MG63 (cell line): Measurements from ENCODE around the gene GNB2. TPM values are rescaled to one million over a fixed set of nuclear protein-coding genes. Genes with fewer than 3 reads are reported as not detected.
"Not testable (repeated sequence)": the region's sequence is repeated elsewhere in the genome, so short reads cannot be mapped to it uniquely, and the experiment has no call there.

Experiments
- DNase-seq: peaks from one replicate; pipeline ENCODE4 v3.0.0-alpha.2; 2020
- H3K27me3 ChIP-seq: fragments of 250-450 bp; sonication (Bioruptor Pico); 2 replicates; pipeline ENCODE4 v1.5.1; 2020; ENCODE audit warnings: mild to moderate bottlenecking, moderate library complexity
- H3K36me3 ChIP-seq: fragments of 250-450 bp; sonication (Bioruptor Pico); 2 replicates; pipeline ENCODE4 v1.5.1; 2020; ENCODE audit warnings: mild to moderate bottlenecking, moderate library complexity
- H3K4me3 ChIP-seq: fragments of 250-450 bp; sonication (Bioruptor Pico); 2 replicates; pipeline ENCODE4 v1.5.1; 2020; ENCODE audit warnings: mild to moderate bottlenecking, moderate library complexity
- H3K9me3 ChIP-seq: fragments of 250-450 bp; sonication (Bioruptor Pico); 2 replicates; pipeline ENCODE4 v1.5.1; 2020; ENCODE audit warnings: mild to moderate bottlenecking, moderate library complexity
- total RNA-seq: library from RNA; depleted of rRNA; stranded (reverse); fragments of >200 nt; shearing (Covaris generic); gene quantifications from 2 replicates; pipeline ENCODE4 v1.2.3, GENCODE V29; 2014; ENCODE audit warnings: low replicate concordance

Gene GNB2
- total RNA-seq, 1 experiment from 2014 or later = 174 TPM

DNA sequence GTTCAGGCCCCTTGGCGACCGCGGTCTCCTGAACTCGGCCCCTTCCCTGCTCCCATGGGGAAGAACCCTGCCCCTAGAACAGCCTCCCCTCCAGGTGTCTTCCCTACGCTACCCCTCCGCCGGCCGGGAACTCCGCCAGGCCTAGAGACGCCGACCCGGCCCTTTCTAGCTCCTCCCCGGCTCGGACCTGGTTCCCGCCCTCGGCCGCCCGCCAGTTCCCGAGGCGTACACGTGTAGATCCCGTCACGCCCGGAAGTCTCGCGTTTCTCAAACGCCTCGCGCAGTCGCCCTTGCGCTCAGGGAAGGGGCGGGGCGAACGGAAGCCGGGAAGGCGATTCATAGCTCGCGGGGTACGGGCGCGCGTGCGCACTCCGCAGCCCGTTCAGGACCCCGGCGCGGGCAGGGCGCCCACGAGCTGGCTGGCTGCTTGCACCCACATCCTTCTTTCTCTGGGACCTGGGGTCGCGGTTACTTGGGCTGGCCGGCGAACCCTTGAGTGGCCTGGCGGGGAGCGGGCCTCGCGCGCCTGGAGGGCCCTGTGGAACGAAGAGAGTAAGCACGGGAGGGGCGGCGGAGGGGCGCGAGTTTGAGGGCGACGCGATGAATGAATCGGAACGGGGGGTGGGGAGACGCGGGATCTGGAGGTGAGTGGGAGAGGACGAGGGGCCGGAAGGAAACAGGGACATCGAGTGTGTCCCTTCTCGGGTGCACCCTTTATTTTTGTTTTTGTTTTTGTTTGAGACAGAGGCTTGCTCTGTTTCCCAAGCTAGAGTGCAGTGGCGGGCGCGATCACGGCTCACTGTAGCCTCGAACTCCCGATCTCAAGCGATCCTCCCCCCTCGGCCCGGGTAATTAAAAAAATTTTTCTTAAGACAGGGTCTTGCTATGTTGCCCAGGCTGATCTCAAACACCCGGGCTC is 32.5 kb downstream of the GNB2 start, which contains the start of gene POP7:
Gene POP7 (plus strand): TSS at position 369 of the 919 bp plus-strand sequence. CDS start 710 bp downstream, outside the sequence.
- Histone ChIP-seq H3K27me3 (peaks cover 6% of the 10 kb centered on the region), H3K9me3 (no peaks in the 10 kb centered on the region), H3K4me3 (peak within 1 kb of the TSS; percentile 91), H3K36me3 (peaks cover 22% of the 10 kb centered on the region)
- peak; percentile 98 for DNase-seq

- H3K36me3 ChIP-seq = peaks cover 22% of the 10 kb centered on the region
- peaks cover 6% of the 10 kb centered on the region for H3K27me3 ChIP-seq
- no peaks in the 10 kb centered on the region for H3K9me3 ChIP-seq
- no peak for DNase-seq
- H3K4me3 ChIP-seq = peak overlapping the region; percentile 91
These were observed 33.3 kb downstream of the GNB2 start for GRCh38 chr7:100706672-100707311.

- Histone ChIP-seq H3K27me3 (peaks cover 3% of the 10 kb centered on the region), H3K9me3 (no peaks in the 10 kb centered on the region), H3K36me3 (peaks cover 22% of the 10 kb centered on the region), H3K4me3 (no peak overlapping the region)
- no peak for DNase-seq
These were observed 34.9 kb downstream of the GNB2 start for GRCh38 chr7:100708395-100708794.

DNA sequence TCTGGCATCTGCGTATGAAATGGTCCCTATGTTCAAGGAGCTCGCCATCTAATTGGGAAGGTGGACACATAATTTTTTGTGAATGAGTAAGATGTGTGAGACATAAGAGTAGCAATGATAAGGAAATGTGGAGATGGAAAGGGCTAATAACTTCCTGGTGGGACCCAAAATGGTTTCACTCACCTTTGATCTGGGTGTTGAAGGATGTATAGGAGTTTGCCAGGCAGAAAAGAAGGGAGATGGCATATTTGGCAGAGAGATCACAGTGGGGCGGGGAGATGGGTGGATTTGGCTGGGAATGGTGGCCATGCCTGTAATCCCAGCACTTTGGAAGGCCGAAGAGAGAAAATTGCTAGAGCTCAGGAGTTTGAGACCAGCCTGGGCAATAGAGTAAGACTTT is 36.9 kb downstream of the GNB2 start:
- H3K9me3 ChIP-seq = no peaks in the 10 kb centered on the region

GRCh38 chr7:100711369-100711768 is 37.8 kb downstream of the GNB2 start:
- no peaks in the 10 kb centered on the region for H3K9me3 ChIP-seq
- H3K36me3 ChIP-seq = peaks cover 22% of the 10 kb centered on the region
- no peaks in the 10 kb centered on the region for H3K27me3 ChIP-seq
- no peak for DNase-seq
- H3K4me3 ChIP-seq = no peak overlapping the region

More for the DNA sequence above, 36.9 kb downstream of the GNB2 start:
- Histone ChIP-seq H3K4me3 (no peak overlapping the region), H3K27me3 (no peaks in the 10 kb centered on the region), H3K36me3 (peaks cover 22% of the 10 kb centered on the region)
- DNase-seq = no peak

DNA sequence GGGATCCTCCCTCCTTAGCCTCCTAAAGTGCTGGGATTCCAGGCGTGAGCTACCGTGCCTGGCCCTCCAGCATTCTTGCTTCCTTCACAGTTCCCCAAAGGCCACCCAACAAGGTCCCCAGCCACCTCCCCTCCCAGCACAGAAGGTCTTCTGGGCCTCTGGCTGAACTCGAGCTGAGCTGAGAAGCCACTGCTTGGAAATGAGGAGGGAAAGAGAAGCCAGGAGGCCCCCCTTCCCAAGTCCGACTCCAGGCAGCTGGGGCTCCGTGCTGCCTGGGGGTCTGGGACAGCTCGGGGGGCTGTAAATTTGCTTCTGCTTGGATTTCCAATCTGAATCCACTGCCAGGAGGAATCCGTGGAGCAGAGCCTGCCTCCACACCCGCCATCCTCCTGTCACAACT is 41.2 kb downstream of the GNB2 start:
- no peaks in the 10 kb centered on the region for H3K36me3 ChIP-seq
- no peaks in the 10 kb centered on the region for H3K9me3 ChIP-seq
- H3K27me3 ChIP-seq = no peaks in the 10 kb centered on the region
- DNase-seq = no peak
- no peak overlapping the region for H3K4me3 ChIP-seq

GRCh38 chr7:100717073-100717472 is 43.5 kb downstream of the GNB2 start:
- H3K27me3 ChIP-seq, DNase-seq, H3K4me3 ChIP-seq, H3K9me3 ChIP-seq, H3K36me3 ChIP-seq: not testable (repeated sequence)

- Histone ChIP-seq H3K9me3 (no peaks in the 10 kb centered on the region), H3K4me3 (no peak overlapping the region), H3K36me3 (no peaks in the 10 kb centered on the region), H3K27me3 (no peaks in the 10 kb centered on the region)
- DNase-seq = no peak
These were observed 46.2 kb downstream of the GNB2 start for GRCh38 chr7:100719523-100720278.

DNA sequence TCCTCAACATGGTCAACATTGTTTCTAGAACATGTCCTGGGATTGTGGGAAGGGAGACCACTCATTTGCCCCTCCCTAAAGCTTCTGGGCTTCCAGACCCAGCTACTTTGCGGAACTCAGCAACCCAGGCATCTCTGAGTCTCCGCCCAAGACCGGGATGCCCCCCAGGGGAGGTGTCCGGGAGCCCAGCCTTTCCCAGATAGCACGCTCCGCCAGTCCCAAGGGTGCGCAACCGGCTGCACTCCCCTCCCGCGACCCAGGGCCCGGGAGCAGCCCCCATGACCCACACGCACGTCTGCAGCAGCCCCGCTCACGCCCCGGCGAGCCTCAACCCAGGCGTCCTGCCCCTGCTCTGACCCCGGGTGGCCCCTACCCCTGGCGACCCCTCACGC is 46.7 kb downstream of the GNB2 start, which contains the start of gene EPO:
Gene EPO (plus strand): TSS at position 190 of the 392 bp plus-strand sequence. CDS start 513 bp downstream, outside the sequence.
- no peaks in the 10 kb centered on the region for H3K9me3 ChIP-seq
- DNase-seq = no peak
- no peaks in the 10 kb centered on the region for H3K36me3 ChIP-seq
- no peaks in the 10 kb centered on the region for H3K27me3 ChIP-seq
- no peak within 1 kb of the TSS for H3K4me3 ChIP-seq

DNA sequence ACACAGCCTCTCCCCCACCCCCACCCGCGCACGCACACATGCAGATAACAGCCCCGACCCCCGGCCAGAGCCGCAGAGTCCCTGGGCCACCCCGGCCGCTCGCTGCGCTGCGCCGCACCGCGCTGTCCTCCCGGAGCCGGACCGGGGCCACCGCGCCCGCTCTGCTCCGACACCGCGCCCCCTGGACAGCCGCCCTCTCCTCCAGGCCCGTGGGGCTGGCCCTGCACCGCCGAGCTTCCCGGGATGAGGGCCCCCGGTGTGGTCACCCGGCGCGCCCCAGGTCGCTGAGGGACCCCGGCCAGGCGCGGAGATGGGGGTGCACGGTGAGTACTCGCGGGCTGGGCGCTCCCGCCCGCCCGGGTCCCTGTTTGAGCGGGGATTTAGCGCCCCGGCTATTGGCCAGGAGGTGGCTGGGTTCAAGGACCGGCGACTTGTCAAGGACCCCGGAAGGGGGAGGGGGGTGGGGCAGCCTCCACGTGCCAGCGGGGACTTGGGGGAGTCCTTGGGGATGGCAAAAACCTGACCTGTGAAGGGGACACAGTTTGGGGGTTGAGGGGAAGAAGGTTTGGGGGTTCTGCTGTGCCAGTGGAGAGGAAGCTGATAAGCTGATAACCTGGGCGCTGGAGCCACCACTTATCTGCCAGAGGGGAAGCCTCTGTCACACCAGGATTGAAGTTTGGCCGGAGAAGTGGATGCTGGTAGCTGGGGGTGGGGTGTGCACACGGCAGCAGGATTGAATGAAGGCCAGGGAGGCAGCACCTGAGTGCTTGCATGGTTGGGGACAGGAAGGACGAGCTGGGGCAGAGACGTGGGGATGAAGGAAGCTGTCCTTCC is 47.3 kb downstream of the GNB2 start:
- Histone ChIP-seq H3K27me3 (no peaks in the 10 kb centered on the region), H3K36me3 (no peaks in the 10 kb centered on the region), H3K4me3 (no peak overlapping the region), H3K9me3 (no peaks in the 10 kb centered on the region)
- DNase-seq = no peak

DNA sequence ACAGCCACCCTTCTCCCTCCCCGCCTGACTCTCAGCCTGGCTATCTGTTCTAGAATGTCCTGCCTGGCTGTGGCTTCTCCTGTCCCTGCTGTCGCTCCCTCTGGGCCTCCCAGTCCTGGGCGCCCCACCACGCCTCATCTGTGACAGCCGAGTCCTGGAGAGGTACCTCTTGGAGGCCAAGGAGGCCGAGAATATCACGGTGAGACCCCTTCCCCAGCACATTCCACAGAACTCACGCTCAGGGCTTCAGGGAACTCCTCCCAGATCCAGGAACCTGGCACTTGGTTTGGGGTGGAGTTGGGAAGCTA is 47.9 kb downstream of the GNB2 start:
- Histone ChIP-seq H3K4me3 (no peak overlapping the region), H3K27me3 (no peaks in the 10 kb centered on the region), H3K9me3 (no peaks in the 10 kb centered on the region), H3K36me3 (no peaks in the 10 kb centered on the region)
- no peak for DNase-seq

DNA sequence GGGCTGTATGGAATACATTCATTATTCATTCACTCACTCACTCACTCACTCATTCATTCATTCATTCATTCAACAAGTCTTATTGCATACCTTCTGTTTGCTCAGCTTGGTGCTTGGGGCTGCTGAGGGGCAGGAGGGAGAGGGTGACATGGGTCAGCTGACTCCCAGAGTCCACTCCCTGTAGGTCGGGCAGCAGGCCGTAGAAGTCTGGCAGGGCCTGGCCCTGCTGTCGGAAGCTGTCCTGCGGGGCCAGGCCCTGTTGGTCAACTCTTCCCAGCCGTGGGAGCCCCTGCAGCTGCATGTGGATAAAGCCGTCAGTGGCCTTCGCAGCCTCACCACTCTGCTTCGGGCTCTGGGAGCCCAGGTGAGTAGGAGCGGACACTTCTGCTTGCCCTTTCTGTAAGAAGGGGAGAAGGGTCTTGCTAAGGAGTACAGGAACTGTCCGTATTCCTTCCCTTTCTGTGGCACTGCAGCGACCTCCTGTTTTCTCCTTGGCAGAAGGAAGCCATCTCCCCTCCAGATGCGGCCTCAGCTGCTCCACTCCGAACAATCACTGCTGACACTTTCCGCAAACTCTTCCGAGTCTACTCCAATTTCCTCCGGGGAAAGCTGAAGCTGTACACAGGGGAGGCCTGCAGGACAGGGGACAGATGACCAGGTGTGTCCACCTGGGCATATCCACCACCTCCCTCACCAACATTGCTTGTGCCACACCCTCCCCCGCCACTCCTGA is 49.1 kb downstream of the GNB2 start:
- no peak for DNase-seq
- no peak overlapping the region for H3K4me3 ChIP-seq
- H3K9me3 ChIP-seq = no peaks in the 10 kb centered on the region
- no peaks in the 10 kb centered on the region for H3K27me3 ChIP-seq
- no peaks in the 10 kb centered on the region for H3K36me3 ChIP-seq

- Histone ChIP-seq H3K27me3 (no peaks in the 10 kb centered on the region), H3K36me3 (no peaks in the 10 kb centered on the region), H3K4me3 (no peak overlapping the region), H3K9me3 (no peaks in the 10 kb centered on the region)
- DNase-seq = no peak
These were observed 50.3 kb downstream of the GNB2 start for GRCh38 chr7:100723732-100724275.

DNA sequence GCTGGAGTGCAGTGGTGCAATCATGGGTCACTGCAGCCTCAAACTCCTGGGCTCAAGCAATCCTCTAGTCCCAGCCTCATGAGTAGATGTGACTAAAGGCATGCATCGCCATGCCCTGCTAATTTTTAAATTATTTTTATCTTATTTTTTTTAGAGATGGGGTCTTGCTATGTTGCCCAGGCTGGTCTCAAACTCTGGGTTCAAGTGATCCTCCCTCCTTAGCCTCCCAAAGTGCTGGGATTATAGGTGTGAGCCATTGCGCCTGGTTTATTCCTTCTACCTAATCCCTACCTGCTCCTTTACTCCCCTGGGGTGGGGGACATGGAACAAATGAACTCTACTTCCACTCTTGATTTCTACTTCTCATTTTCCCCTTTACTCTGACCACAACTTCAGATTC is 50.8 kb downstream of the GNB2 start:
- DNase-seq, H3K27me3 ChIP-seq, H3K9me3 ChIP-seq, H3K4me3 ChIP-seq, H3K36me3 ChIP-seq: not testable (repeated sequence)

DNA sequence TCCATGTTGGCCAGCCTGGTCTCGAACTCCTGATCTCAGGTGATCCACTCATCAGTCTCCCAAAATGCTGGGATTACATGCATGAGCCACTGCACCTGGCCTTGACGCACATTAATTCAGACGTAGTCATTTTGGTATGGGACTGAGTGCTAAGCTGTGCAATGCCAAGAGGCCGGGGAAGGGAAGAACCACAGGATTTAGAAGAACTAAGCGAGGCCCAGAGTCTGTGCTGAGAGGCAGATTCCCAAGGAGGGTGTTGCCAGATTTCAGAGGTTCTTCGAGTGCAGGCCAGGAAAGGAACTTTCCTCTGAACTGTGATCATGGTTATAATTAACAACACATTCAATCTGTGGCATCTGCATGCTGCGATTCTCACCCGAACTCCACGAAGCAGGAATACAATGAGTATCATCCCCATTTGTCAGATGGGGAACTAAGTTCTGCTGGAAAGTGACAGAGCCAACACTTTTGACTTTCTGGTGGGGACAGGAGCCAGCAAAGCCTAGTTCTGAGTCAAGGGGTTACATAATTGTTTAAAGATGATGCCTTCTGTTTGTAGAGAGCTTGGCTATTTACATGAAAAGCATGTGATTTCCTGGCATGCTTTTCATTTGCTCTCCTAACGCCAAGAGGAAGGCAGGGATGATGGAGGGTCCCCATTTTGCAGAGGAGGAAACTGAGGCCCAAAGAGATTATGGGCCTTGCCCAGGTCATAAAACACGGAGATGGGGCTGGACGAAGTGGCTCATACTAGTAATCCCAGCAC is 53.6 kb downstream of the GNB2 start:
- no peaks in the 10 kb centered on the region for H3K27me3 ChIP-seq

More for the DNA sequence above, 53.6 kb downstream of the GNB2 start:
- Histone ChIP-seq H3K9me3 (no peaks in the 10 kb centered on the region), H3K4me3 (no peak overlapping the region), H3K36me3 (no peaks in the 10 kb centered on the region)
- peak; percentile 79 for DNase-seq
